ENCODE results near the gene TTC39B.
"Not testable (repeated sequence)": the region's sequence is repeated elsewhere in the genome, so short reads cannot be mapped to it uniquely, and the experiment has no call there.

Gene TTC39B

DNA sequence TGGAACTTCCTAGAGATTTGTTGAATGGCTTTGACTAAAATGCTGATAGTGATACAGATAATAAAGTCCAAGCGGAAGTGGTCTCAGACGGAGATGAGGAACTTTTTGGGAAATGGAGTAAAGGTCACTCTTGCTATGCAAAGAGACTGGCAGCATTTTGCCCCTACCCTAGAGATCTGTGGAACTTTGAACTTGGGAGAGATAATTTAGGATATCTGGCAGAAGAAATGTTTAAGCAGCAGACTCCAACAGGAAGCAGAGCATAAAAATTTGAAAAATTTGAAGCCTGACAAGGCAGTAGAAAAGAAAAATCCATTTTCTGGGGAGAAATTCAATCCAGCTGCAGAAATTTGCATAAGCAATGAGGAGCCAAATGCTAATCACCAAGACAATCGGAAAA is 15.7 kb upstream of the TTC39B start:
- H3K4me2 ChIP-seq (ENCODE audit: insufficient read depth, low read length, poor library complexity, severe bottlenecking); H3K23ac ChIP-seq (ENCODE audit: low read depth, low read length, poor library complexity); H3K36me3 ChIP-seq (replicated peaks in 1 of 2; ENCODE audit: control insufficient read depth in 2 of 2, insufficient read depth in 2 of 2, low read length in 2 of 2); H2AFZ ChIP-seq (ENCODE audit: low read length); DNase-seq (ENCODE audit: low spot score); H3K27me3 ChIP-seq (ENCODE audit: control insufficient read depth in 3 of 3, insufficient read depth in 3 of 3, low read depth in 1 of 3, low read length in 3 of 3); H3K9ac ChIP-seq (ENCODE audit: low read depth, low read length, poor library complexity); H4K8ac ChIP-seq (ENCODE audit: low read depth, low read length); H3K18ac ChIP-seq (ENCODE audit: low read length); H2BK15ac ChIP-seq (ENCODE audit: low read length); H3K79me1 ChIP-seq (ENCODE audit: low read depth, low read length); H3K4me3 ChIP-seq (ENCODE audit: low read length in 2 of 2); H3K27ac ChIP-seq (replicated peaks; ENCODE audit: low read length); H3K4ac ChIP-seq (ENCODE audit: low read length); H2BK120ac ChIP-seq (ENCODE audit: low read depth, low read length); H3K4me1 ChIP-seq (ENCODE audit: control insufficient read depth in 2 of 2, insufficient read depth in 1 of 2, low read depth in 1 of 2, low read length in 2 of 2); H4K91ac ChIP-seq (ENCODE audit: low read depth, low read length, poor library complexity); H2BK5ac ChIP-seq (ENCODE audit: low read length); H3K14ac ChIP-seq (ENCODE audit: low read length); H2BK12ac ChIP-seq (ENCODE audit: low read length); H2AK5ac ChIP-seq (ENCODE audit: low read depth, low read length): not testable (repeated sequence)
- H3K9me3 ChIP-seq (replicated peaks in 1 of 2; ENCODE audit: control insufficient read depth in 2 of 2, insufficient read depth in 1 of 2, low read depth in 1 of 2, low read length in 2 of 2), result peaks cover 2 to 11% of the 10 kb centered on the region in 2 donors
- WGBS, 2 donors (ENCODE audit: extremely low coverage in 2 of 2, insufficient read length in 2 of 2, insufficient replicate concordance in 1 of 2), result no CpG with 5 or more reads among the region's 3 CpGs

DNA sequence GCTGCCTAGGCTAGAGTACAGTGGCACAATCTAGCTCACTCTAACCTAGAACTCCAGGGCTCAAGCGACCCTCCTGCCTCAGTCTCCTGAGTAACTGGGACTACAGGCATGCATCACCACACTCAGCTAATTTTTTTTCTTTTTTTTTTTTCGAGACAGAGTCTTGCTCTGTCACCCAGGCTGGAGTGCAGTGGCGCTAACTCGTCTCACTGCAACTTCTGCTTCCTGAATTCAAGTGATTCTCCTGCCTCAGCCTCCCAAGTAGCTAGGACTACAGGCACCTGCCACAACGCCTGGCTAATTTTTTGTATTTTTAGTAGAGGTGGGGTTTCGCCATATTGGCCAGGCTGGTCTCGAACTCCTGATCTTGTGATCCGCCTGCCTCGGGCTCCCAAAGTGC is 12.6 kb upstream of the TTC39B start:
- H4K91ac ChIP-seq (ENCODE audit: low read depth, low read length, poor library complexity); H3K4ac ChIP-seq (ENCODE audit: low read length); H3K9ac ChIP-seq (ENCODE audit: low read depth, low read length, poor library complexity); H3K18ac ChIP-seq (ENCODE audit: low read length); H2BK15ac ChIP-seq (ENCODE audit: low read length); H3K4me1 ChIP-seq (ENCODE audit: control insufficient read depth in 2 of 2, insufficient read depth in 1 of 2, low read depth in 1 of 2, low read length in 2 of 2); H2BK12ac ChIP-seq (ENCODE audit: low read length); H4K8ac ChIP-seq (ENCODE audit: low read depth, low read length); H2AFZ ChIP-seq (ENCODE audit: low read length); H3K4me3 ChIP-seq (ENCODE audit: low read length in 2 of 2); H3K14ac ChIP-seq (ENCODE audit: low read length); H3K9me3 ChIP-seq (replicated peaks in 1 of 2; ENCODE audit: control insufficient read depth in 2 of 2, insufficient read depth in 1 of 2, low read depth in 1 of 2, low read length in 2 of 2); H3K4me2 ChIP-seq (ENCODE audit: insufficient read depth, low read length, poor library complexity, severe bottlenecking); H3K23ac ChIP-seq (ENCODE audit: low read depth, low read length, poor library complexity); H3K27ac ChIP-seq (replicated peaks; ENCODE audit: low read length); H3K27me3 ChIP-seq (ENCODE audit: control insufficient read depth in 3 of 3, insufficient read depth in 3 of 3, low read depth in 1 of 3, low read length in 3 of 3); H3K36me3 ChIP-seq (replicated peaks in 1 of 2; ENCODE audit: control insufficient read depth in 2 of 2, insufficient read depth in 2 of 2, low read length in 2 of 2); H2BK5ac ChIP-seq (ENCODE audit: low read length); H2BK120ac ChIP-seq (ENCODE audit: low read depth, low read length); H2AK5ac ChIP-seq (ENCODE audit: low read depth, low read length); DNase-seq (ENCODE audit: low spot score); H3K79me1 ChIP-seq (ENCODE audit: low read depth, low read length): not testable (repeated sequence)
- no CpG with 5 or more reads among the region's 9 CpGs for WGBS, 2 donors (ENCODE audit: extremely low coverage in 2 of 2, insufficient read length in 2 of 2, insufficient replicate concordance in 1 of 2)

DNA sequence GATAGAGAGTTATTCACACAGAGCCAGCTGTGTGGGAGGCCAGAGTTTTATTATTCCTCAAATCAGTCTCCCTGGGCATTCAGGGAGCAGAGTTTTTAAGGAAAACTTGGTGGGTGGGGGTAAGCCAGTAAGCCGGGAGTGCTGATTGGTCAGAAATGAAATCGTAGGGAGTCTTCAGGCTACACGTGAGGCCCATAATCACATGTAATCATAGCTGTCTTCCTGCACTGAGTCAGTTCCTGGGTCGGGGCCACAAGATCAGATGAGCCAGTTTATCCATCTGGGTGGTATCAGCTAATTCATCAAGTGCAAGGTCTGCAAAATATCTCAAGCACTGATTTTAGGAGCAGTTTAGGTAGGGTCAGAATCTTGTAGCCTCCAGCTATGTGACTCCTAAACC is 10.8 kb upstream of the TTC39B start:
- H4K91ac ChIP-seq (ENCODE audit: low read depth, low read length, poor library complexity), result no peak overlapping the region
- no peaks in the 10 kb centered on the region for H3K27me3 ChIP-seq (ENCODE audit: control insufficient read depth in 3 of 3, insufficient read depth in 3 of 3, low read depth in 1 of 3, low read length in 3 of 3)
- H3K14ac ChIP-seq (ENCODE audit: low read length), result no peak overlapping the region
- no peak overlapping the region for H2BK12ac ChIP-seq (ENCODE audit: low read length)
- H3K18ac ChIP-seq (ENCODE audit: low read length), result no peak overlapping the region
- H2BK15ac ChIP-seq (ENCODE audit: low read length), result no peak overlapping the region
- H3K4me1 ChIP-seq (ENCODE audit: control insufficient read depth in 2 of 2, insufficient read depth in 1 of 2, low read depth in 1 of 2, low read length in 2 of 2), result no peaks in the 10 kb centered on the region
- no peak overlapping the region for H2BK120ac ChIP-seq (ENCODE audit: low read depth, low read length)
- no peak overlapping the region for H3K23ac ChIP-seq (ENCODE audit: low read depth, low read length, poor library complexity)
- H3K9ac ChIP-seq (ENCODE audit: low read depth, low read length, poor library complexity), result no peak overlapping the region
- H3K4me3 ChIP-seq (ENCODE audit: low read length in 2 of 2), result no peak overlapping the region
- WGBS, 2 donors (ENCODE audit: extremely low coverage in 2 of 2, insufficient read length in 2 of 2, insufficient replicate concordance in 1 of 2), result no CpG with 5 or more reads among the region's 4 CpGs
- no peak overlapping the region for H4K8ac ChIP-seq (ENCODE audit: low read depth, low read length)
- DNase-seq (ENCODE audit: low spot score), result no peak
- H3K79me1 ChIP-seq (ENCODE audit: low read depth, low read length), result no peaks in the 10 kb centered on the region
- no peak overlapping the region for H2AFZ ChIP-seq (ENCODE audit: low read length)
- H3K9me3 ChIP-seq (replicated peaks in 1 of 2; ENCODE audit: control insufficient read depth in 2 of 2, insufficient read depth in 1 of 2, low read depth in 1 of 2, low read length in 2 of 2), result no peaks in the 10 kb centered on the region
- no peak overlapping the region for H3K4ac ChIP-seq (ENCODE audit: low read length)
- no peak overlapping the region for H3K27ac ChIP-seq (replicated peaks; ENCODE audit: low read length)
- no peak overlapping the region for H2BK5ac ChIP-seq (ENCODE audit: low read length)
- no peak overlapping the region for H2AK5ac ChIP-seq (ENCODE audit: low read depth, low read length)
- H3K36me3 ChIP-seq (replicated peaks in 1 of 2; ENCODE audit: control insufficient read depth in 2 of 2, insufficient read depth in 2 of 2, low read length in 2 of 2), result no peaks in the 10 kb centered on the region
- no peak overlapping the region for H3K4me2 ChIP-seq (ENCODE audit: insufficient read depth, low read length, poor library complexity, severe bottlenecking)

DNA sequence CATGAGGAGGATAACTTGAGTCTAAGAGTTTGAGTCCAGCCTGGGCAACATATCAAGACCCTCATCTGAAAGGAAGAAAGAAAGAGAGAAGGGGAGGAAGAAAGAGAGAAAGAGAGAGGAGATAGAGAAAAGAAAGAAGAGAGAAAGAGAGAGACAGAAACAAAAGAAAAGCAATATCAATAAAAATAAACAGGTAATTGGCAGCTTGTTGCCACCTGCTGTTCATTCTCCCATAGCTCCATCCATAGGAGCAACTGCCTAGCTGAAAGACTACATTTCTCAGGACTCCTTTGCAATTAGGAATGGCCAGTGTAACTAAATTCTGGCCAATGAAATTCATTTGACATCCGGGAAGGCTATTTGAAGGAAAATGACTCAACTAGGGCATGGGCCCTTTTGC is 4.6 kb upstream of the TTC39B start:
- Histone ChIP-seq H3K27ac (replicated peaks; ENCODE audit: low read length) (no peak overlapping the region), H3K4me3 (ENCODE audit: low read length in 2 of 2) (no peak overlapping the region), H2BK12ac (ENCODE audit: low read length) (no peak overlapping the region), H3K36me3 (replicated peaks in 1 of 2; ENCODE audit: control insufficient read depth in 2 of 2, insufficient read depth in 2 of 2, low read length in 2 of 2) (no peaks in the 10 kb centered on the region), H3K27me3 (ENCODE audit: control insufficient read depth in 3 of 3, insufficient read depth in 3 of 3, low read depth in 1 of 3, low read length in 3 of 3) (peaks cover 0 to 7% (median 0%) of the 10 kb centered on the region in 3 experiments), H2BK120ac (ENCODE audit: low read depth, low read length) (no peak overlapping the region), H3K18ac (ENCODE audit: low read length) (no peak overlapping the region), H3K9ac (ENCODE audit: low read depth, low read length, poor library complexity) (no peak overlapping the region), H3K23ac (ENCODE audit: low read depth, low read length, poor library complexity) (no peak overlapping the region), H2AFZ (ENCODE audit: low read length) (no peak overlapping the region), H4K91ac (ENCODE audit: low read depth, low read length, poor library complexity) (no peak overlapping the region), H3K4me2 (ENCODE audit: insufficient read depth, low read length, poor library complexity, severe bottlenecking) (no peak overlapping the region), H3K79me1 (ENCODE audit: low read depth, low read length) (no peaks in the 10 kb centered on the region), H2AK5ac (ENCODE audit: low read depth, low read length) (no peak overlapping the region), H3K4me1 (ENCODE audit: control insufficient read depth in 2 of 2, insufficient read depth in 1 of 2, low read depth in 1 of 2, low read length in 2 of 2) (peaks cover under 1 to 2% of the 10 kb centered on the region in 2 donors), H3K14ac (ENCODE audit: low read length) (no peak overlapping the region), H2BK15ac (ENCODE audit: low read length) (no peak overlapping the region), H3K9me3 (replicated peaks in 1 of 2; ENCODE audit: control insufficient read depth in 2 of 2, insufficient read depth in 1 of 2, low read depth in 1 of 2, low read length in 2 of 2) (no peaks in the 10 kb centered on the region), H3K4ac (ENCODE audit: low read length) (no peak overlapping the region), H4K8ac (ENCODE audit: low read depth, low read length) (no peak overlapping the region), H2BK5ac (ENCODE audit: low read length) (no peak overlapping the region)
- no peak for DNase-seq (ENCODE audit: low spot score)
- no CpG with 5 or more reads among the region's 1 CpG for WGBS, 2 donors (ENCODE audit: extremely low coverage in 2 of 2, insufficient read length in 2 of 2, insufficient replicate concordance in 1 of 2)

Data from neuronal stem cell (in vitro differentiated cells).